WERI-Rb-1 (cell line): ENCODE results near the gene CLDN22.
"Not testable (repeated sequence)": the region's sequence is repeated elsewhere in the genome, so short reads cannot be mapped to it uniquely, and the experiment has no call there.

Experiments
- DNase-seq: peaks from one replicate; pipeline ENCODE4 v3.0.0-alpha.2; 2020
- H3K27ac ChIP-seq: fragments of 250-450 bp; sonication (Bioruptor Pico); 2 replicates; pipeline ENCODE4 v1.5.1; 2020; ENCODE audit warnings: mild to moderate bottlenecking, moderate library complexity
- H3K27me3 ChIP-seq: fragments of 250-450 bp; sonication (Bioruptor Pico); 2 replicates; pipeline ENCODE4 v1.5.1; 2021; ENCODE audit warnings: mild to moderate bottlenecking, low read depth, moderate library complexity; ENCODE audit not compliant: insufficient read depth, severe bottlenecking
- H3K36me3 ChIP-seq: fragments of 250-450 bp; sonication (Bioruptor Pico); 2 replicates; pipeline ENCODE4 v1.5.1; 2020; ENCODE audit warnings: mild to moderate bottlenecking, moderate library complexity
- H3K4me3 ChIP-seq: 2 replicates; pipeline ENCODE4 v1.5.1; 2011; ENCODE audit warnings: low read depth, mild to moderate bottlenecking, control low read depth, low read length
- H3K9me3 ChIP-seq: fragments of 250-450 bp; sonication (Bioruptor Pico); 2 replicates; pipeline ENCODE4 v1.5.1; 2021; ENCODE audit warnings: mild to moderate bottlenecking, moderate library complexity; ENCODE audit not compliant: severe bottlenecking
- CTCF ChIP-seq: IDR thresholded peaks from 2 replicates; pipeline ENCODE4 v1.5.1; 2011; ENCODE audit warnings: low read depth, mild to moderate bottlenecking, control low read depth, inconsistent platforms, low read length

Gene CLDN22

GRCh38 chr4:183329954-183330742 lies 10.1 kb upstream of the CLDN22 start:
- Histone ChIP-seq H3K36me3 (no peaks in the 10 kb centered on the region), H3K9me3 (peaks cover 7% of the 10 kb centered on the region), H3K27ac (no peak overlapping the region), H3K27me3 (no peaks in the 10 kb centered on the region), H3K4me3 (no peak overlapping the region)
- no peak for DNase-seq
- no peak for TF ChIP-seq CTCF

DNA sequence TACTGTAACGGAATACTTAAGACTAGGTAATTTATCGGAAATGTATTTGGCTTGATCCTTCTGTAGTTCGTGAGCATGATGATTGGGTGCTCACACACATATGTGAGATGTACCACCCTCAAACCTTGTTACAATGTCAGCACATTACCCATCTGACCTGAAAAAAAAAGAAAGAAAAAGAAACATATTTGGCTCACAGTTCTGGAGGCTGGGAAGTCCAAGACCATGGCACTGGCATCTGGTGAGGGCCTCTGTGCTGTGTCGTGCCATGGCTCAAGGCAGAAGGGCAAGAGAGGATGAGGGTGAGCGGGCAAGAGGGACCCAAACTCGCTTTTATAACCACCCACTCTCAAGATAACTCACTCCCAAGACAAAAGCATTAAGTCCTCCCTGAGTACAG lies 9.2 kb upstream of the CLDN22 start:
- Histone ChIP-seq H3K36me3 (no peaks in the 10 kb centered on the region), H3K27ac (no peak overlapping the region), H3K27me3 (no peaks in the 10 kb centered on the region), H3K4me3 (no peak overlapping the region), H3K9me3 (peaks cover 7% of the 10 kb centered on the region)
- no peak for DNase-seq
- no peak for TF ChIP-seq CTCF

DNA sequence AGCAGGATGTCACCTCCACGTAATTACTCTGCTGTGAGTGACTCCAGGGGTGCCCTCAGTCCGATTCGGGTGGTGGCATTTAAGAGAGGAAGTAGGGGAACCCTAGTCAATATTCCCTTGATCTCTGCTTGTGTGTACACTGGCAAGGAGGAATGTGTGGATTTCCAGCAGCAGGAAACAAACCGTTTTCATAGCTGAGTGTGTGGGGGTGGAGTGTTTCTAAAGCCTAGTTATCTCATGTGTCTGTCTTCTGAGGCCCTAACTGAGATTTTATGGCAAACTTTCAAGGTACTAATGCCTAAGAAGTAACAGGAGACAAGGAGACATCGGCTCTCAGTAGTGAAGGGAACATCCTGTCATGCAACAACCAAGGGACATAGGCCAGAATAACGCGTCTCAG lies 8.8 kb upstream of the CLDN22 start:
- Histone ChIP-seq H3K27me3 (no peaks in the 10 kb centered on the region), H3K4me3 (no peak overlapping the region), H3K27ac (no peak overlapping the region), H3K36me3 (no peaks in the 10 kb centered on the region), H3K9me3 (peaks cover 7% of the 10 kb centered on the region)
- TF ChIP-seq CTCF: no peak
- DNase-seq: no peak

DNA sequence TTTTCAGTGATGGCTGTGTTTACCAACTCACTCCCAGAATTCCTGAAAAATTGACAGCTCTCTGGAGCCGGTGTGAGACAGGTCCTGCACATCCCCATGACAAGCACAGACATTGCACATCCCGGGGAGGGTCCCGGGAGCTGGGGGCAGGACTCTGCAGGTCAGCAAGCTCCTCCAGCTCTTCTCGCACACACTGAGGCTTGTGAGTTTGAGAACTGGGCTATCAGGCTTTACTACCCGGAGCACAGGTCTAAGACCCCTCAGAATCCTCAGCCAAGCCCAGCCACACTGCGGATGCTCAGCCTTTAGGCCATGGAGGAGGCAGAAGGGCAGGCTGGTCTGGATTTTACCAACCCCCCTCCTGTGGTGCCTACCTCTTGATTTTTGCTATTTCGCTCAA lies 7.8 kb upstream of the CLDN22 start:
- no peak for DNase-seq
- peaks cover 7% of the 10 kb centered on the region for H3K9me3 ChIP-seq
- no peaks in the 10 kb centered on the region for H3K27me3 ChIP-seq
- no peak overlapping the region for H3K27ac ChIP-seq
- H3K4me3 ChIP-seq: no peak overlapping the region
- no peaks in the 10 kb centered on the region for H3K36me3 ChIP-seq
- TF ChIP-seq CTCF: no peak

- Histone ChIP-seq H3K27me3 (no peaks in the 10 kb centered on the region), H3K9me3 (peaks cover 7% of the 10 kb centered on the region), H3K4me3 (no peak overlapping the region), H3K36me3 (no peaks in the 10 kb centered on the region), H3K27ac (no peak overlapping the region)
- DNase-seq: no peak
- TF ChIP-seq CTCF: no peak
Measured at GRCh38 chr4:183326853-183327252, 6.8 kb upstream of the CLDN22 start.

DNA sequence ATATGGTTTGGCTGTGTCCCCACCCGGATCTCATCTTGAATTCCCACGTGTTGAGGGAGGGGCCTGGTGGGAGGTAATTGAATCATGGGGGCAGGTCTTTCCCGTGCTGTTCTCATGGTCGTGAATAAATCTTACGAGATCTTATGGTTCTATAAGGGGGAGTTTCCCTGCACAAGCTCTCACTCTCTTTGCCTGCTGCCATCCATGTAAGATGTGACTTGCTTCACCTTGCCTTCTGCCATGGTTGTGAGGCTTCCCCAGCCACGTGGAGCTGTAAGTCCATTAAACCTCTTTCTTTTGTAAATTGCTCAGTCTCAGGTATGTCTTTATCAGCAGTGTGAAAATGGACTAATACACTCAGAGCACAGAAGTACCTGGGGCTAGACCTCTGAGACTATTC lies 6.3 kb upstream of the CLDN22 start:
- not testable (repeated sequence) for DNase-seq, H3K27me3 ChIP-seq, H3K9me3 ChIP-seq, H3K4me3 ChIP-seq, H3K36me3 ChIP-seq, H3K27ac ChIP-seq
